Natural killer cell (primary cell): ENCODE measurements around the gene GJC2. TPM values are rescaled to one million over a fixed set of nuclear protein-coding genes. Genes with fewer than 3 reads are reported as not detected.
"Not testable (repeated sequence)": the region's sequence is repeated elsewhere in the genome, so short reads cannot be mapped to it uniquely, and the experiment has no call there.

Experiments used
- ATAC-seq, 3 donors: fragments of 150-1000 bp in 2 of 3; fragments of 200-7000 bp in 1 of 3; cut with Tn5 transposase; 1 replicate in 1 of 3; 2 replicates in 2 of 3; pipeline ENCODE4 v1.10.0; 2021; ENCODE audit warnings: mild to moderate bottlenecking in 2 of 3, moderate library complexity in 2 of 3
- DNase-seq, 2 donors: peaks; one replicate each; pipeline versions ENCODE4 v3.0.0 to v3.0.0-alpha.2; 2013 to 2021; ENCODE audit warnings: mixed read lengths in 1 of 2
- H3K27ac ChIP-seq: one replicate; pipeline ENCODE4 v1.5.1; 2013; ENCODE audit warnings: mild to moderate bottlenecking, low read length
- H3K27me3 ChIP-seq: one replicate; pipeline ENCODE4 v1.6.1; 2013; ENCODE audit warnings: low read length; ENCODE audit not compliant: control insufficient read depth, insufficient read depth
- H3K36me3 ChIP-seq: one replicate; pipeline ENCODE4 v1.6.1; 2013; ENCODE audit warnings: low read length; ENCODE audit not compliant: control insufficient read depth, insufficient read depth
- H3K4me1 ChIP-seq: one replicate; pipeline ENCODE4 v1.6.1; 2013; ENCODE audit warnings: low read length; ENCODE audit not compliant: control insufficient read depth, insufficient read depth
- H3K4me3 ChIP-seq: one replicate; pipeline ENCODE4 v1.5.1; 2013; ENCODE audit warnings: low read length
- H3K9me3 ChIP-seq: one replicate; pipeline ENCODE4 v1.6.1; 2013; ENCODE audit warnings: low read length; ENCODE audit not compliant: control insufficient read depth, insufficient read depth
- H3K27ac Mint-ChIP-seq, 2 donors: one replicate each; pipeline ENCODE4 v1.8.0; 2022; ENCODE audit warnings: mild to moderate bottlenecking in 2 of 2, mixed read lengths in 2 of 2, moderate library complexity in 1 of 2
- H3K27me3 Mint-ChIP-seq, 2 donors: one replicate each; pipeline ENCODE4 v1.8.0; 2022; ENCODE audit warnings: low read depth in 2 of 2, mixed read lengths in 2 of 2
- H3K36me3 Mint-ChIP-seq: one replicate; pipeline ENCODE4 v1.8.0; 2022; ENCODE audit warnings: mixed read lengths
- H3K4me1 Mint-ChIP-seq, 2 donors: one replicate each; pipeline ENCODE4 v1.8.0; 2022; ENCODE audit warnings: mixed read lengths in 2 of 2
- H3K4me3 Mint-ChIP-seq: one replicate; pipeline ENCODE4 v1.8.0; 2022; ENCODE audit warnings: mild to moderate bottlenecking, moderate library complexity, mixed read lengths
- H3K9me3 Mint-ChIP-seq, 2 donors: one replicate each; pipeline ENCODE4 v1.8.0; 2022; ENCODE audit warnings: mixed read lengths in 2 of 2
- WGBS: methylation state at CpG from one replicate; pipeline ENCODE4 v1.1.7; 2013; ENCODE audit warnings: missing lambda C conversion rate; ENCODE audit not compliant: insufficient coverage; 5-methylcytosine and 5-hydroxymethylcytosine counted together
- intact Hi-C: fragments of 100-400 bp; cut with micrococcal nuclease; formaldehyde crosslinking; loops from one replicate; pipeline ENCODE4 v1.14.2; 2022
- total RNA-seq, 4 donors: library from RNA; stranded (reverse); fragments of 120-200 nt in 1 of 4; gene quantifications; one replicate each; pipeline versions ENCODE4 v1.2.3 to v1.2.4, GENCODE V29; 2013 to 2022
- TF ChIP-seq, protein P1 (sequence below): fragments of 200-600 bp; IDR thresholded peaks from one replicate; pipeline ENCODE4 v1.8.0; 2022; ENCODE audit warnings: antibody characterized with exemption

The GJC2 gene
- total RNA-seq, 3 donors from 2014 or later (not counting 1 experiment from before 2014, with no cell fraction given), result 1.0 to 2.2 (median 1.7) TPM

GRCh38 chr1:228181645-228182034 lies 31.9 kb downstream of the GJC2 start:
- Mint-ChIP-seq H3K27me3 (no peaks in the 10 kb centered on the region), H3K4me1 (peaks cover 31 to 36% of the 10 kb centered on the region in 2 donors), H3K36me3 (no peaks in the 10 kb centered on the region), H3K9me3 (no peaks in the 10 kb centered on the region), H3K27ac (peak overlapping the region; percentile 72 to 77), H3K4me3 (no peak overlapping the region)
- WGBS, result 96% methylated on average over 9 of the region's 9 CpGs
- Histone ChIP-seq H3K27me3 (no peaks in the 10 kb centered on the region), H3K4me1 (peaks cover 38% of the 10 kb centered on the region), H3K9me3 (no peaks in the 10 kb centered on the region), H3K36me3 (no peaks in the 10 kb centered on the region), H3K4me3 (no peak overlapping the region), H3K27ac (no peak overlapping the region)
- TF ChIP-seq, protein P1, sequence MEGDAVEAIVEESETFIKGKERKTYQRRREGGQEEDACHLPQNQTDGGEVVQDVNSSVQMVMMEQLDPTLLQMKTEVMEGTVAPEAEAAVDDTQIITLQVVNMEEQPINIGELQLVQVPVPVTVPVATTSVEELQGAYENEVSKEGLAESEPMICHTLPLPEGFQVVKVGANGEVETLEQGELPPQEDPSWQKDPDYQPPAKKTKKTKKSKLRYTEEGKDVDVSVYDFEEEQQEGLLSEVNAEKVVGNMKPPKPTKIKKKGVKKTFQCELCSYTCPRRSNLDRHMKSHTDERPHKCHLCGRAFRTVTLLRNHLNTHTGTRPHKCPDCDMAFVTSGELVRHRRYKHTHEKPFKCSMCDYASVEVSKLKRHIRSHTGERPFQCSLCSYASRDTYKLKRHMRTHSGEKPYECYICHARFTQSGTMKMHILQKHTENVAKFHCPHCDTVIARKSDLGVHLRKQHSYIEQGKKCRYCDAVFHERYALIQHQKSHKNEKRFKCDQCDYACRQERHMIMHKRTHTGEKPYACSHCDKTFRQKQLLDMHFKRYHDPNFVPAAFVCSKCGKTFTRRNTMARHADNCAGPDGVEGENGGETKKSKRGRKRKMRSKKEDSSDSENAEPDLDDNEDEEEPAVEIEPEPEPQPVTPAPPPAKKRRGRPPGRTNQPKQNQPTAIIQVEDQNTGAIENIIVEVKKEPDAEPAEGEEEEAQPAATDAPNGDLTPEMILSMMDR, result no peak
- intact Hi-C loops, result no loop called here
- ATAC-seq (peak in 1 of 3 donors; percentile 7), DNase-seq (no peak)

- Histone ChIP-seq H3K27ac (no peak overlapping the region), H3K4me1 (peaks cover 38% of the 10 kb centered on the region), H3K27me3 (no peaks in the 10 kb centered on the region), H3K36me3 (no peaks in the 10 kb centered on the region), H3K4me3 (no peak overlapping the region), H3K9me3 (no peaks in the 10 kb centered on the region)
- H3K27me3 Mint-ChIP-seq, result no peaks in the 10 kb centered on the region
- TF ChIP-seq, protein P1, result no peak
- H3K9me3 Mint-ChIP-seq, result no peaks in the 10 kb centered on the region
- no peak overlapping the region for H3K4me3 Mint-ChIP-seq
- H3K36me3 Mint-ChIP-seq, result no peaks in the 10 kb centered on the region
- ATAC-seq (peak in 2 of 3 donors; percentile 30 to 34), DNase-seq (no peak)
- intact Hi-C loops, result no loop called here
- WGBS, result 46% methylated on average over 28 of the region's 32 CpGs
- H3K4me1 Mint-ChIP-seq, result peaks cover 31 to 37% of the 10 kb centered on the region in 2 donors
- peak overlapping the region; percentile 72 to 77 for H3K27ac Mint-ChIP-seq
Measured at GRCh38 chr1:228182296-228183030, 32.7 kb downstream of the GJC2 start.

- H3K9me3 Mint-ChIP-seq, result no peaks in the 10 kb centered on the region
- Histone ChIP-seq H3K9me3 (no peaks in the 10 kb centered on the region), H3K27me3 (no peaks in the 10 kb centered on the region), H3K27ac (no peak overlapping the region), H3K4me1 (peaks cover 26% of the 10 kb centered on the region), H3K4me3 (no peak overlapping the region), H3K36me3 (no peaks in the 10 kb centered on the region)
- intact Hi-C loops, result no loop called here
- no peaks in the 10 kb centered on the region for H3K27me3 Mint-ChIP-seq
- no peak overlapping the region for H3K4me3 Mint-ChIP-seq
- H3K27ac Mint-ChIP-seq, result no peak overlapping the region
- TF ChIP-seq, protein P1, result no peak
- no peaks in the 10 kb centered on the region for H3K36me3 Mint-ChIP-seq
- DNase-seq (no peak), ATAC-seq (no peak)
- 94% methylated on average over 7 of the region's 7 CpGs for WGBS
- H3K4me1 Mint-ChIP-seq, result peaks cover 23 to 31% of the 10 kb centered on the region in 2 donors
Measured at GRCh38 chr1:228184152-228184551, 34.4 kb downstream of the GJC2 start.

GRCh38 chr1:228185641-228185965 lies 35.9 kb downstream of the GJC2 start:
- Histone ChIP-seq H3K9me3 (no peaks in the 10 kb centered on the region), H3K36me3 (no peaks in the 10 kb centered on the region), H3K27me3 (no peaks in the 10 kb centered on the region), H3K4me1 (peaks cover 26% of the 10 kb centered on the region), H3K4me3 (no peak overlapping the region), H3K27ac (no peak overlapping the region)
- intact Hi-C loops, result no loop called here
- TF ChIP-seq, protein P1, result no peak
- WGBS, result 27% methylated on average over 11 of the region's 11 CpGs
- peak in 1 of 2 donors; percentile 84 for DNase-seq
- peak; percentile 73 to 81 (median 75) for ATAC-seq
- Mint-ChIP-seq H3K9me3 (no peaks in the 10 kb centered on the region), H3K36me3 (no peaks in the 10 kb centered on the region), H3K4me3 (no peak overlapping the region), H3K27ac (peak overlapping the region in 1 of 2 donors; percentile 70), H3K27me3 (no peaks in the 10 kb centered on the region), H3K4me1 (peaks cover 23 to 31% of the 10 kb centered on the region in 2 donors)

DNA sequence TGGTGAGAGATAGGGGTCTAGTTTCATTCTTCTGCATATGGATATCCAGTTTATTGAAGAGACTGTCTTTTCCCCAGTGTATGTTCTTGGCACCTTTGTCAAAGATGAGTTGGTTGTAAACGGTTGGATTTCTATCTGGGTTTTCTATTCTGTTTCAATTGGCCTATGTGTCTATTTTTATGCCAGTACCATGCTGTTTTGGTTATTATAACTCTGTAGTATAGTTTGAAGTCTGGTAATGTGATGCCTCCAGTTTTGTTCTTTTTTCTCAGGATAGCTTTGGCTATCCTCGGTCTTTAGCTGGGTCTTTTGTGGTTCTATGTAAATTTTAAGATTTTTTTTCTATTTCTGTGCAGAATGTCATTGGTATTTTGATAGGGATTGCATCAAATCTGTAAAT lies 38.5 kb downstream of the GJC2 start:
- DNase-seq, H3K27ac Mint-ChIP-seq, H3K9me3 Mint-ChIP-seq, H3K9me3 ChIP-seq, H3K4me3 Mint-ChIP-seq, intact Hi-C loops, H3K27ac ChIP-seq, H3K36me3 Mint-ChIP-seq, H3K27me3 ChIP-seq, H3K36me3 ChIP-seq, H3K4me3 ChIP-seq, H3K27me3 Mint-ChIP-seq, ATAC-seq: not testable (repeated sequence)
- WGBS, result 88% methylated on average over 2 of the region's 2 CpGs
- peaks cover 15 to 22% of the 10 kb centered on the region in 2 donors for H3K4me1 Mint-ChIP-seq
- H3K4me1 ChIP-seq, result peaks cover 14% of the 10 kb centered on the region
